H9 (cell line): ENCODE data around the gene TGFBR2. TPM values are rescaled to one million over a fixed set of nuclear protein-coding genes. Genes with fewer than 3 reads are reported as not detected.
A peak's percentile ranks its signal among the peaks of the same experiment; 100 is the strongest.

Source experiments
- DNase-seq: peaks from one replicate; pipeline ENCODE4 v3.0.0-alpha.2; 2017
- H2AFZ ChIP-seq: one replicate; pipeline ENCODE4 v1.6.1; 2013; ENCODE audit warnings: mild to moderate bottlenecking, low read length, control low read depth, moderate library complexity
- H2AK5ac ChIP-seq: 2 replicates; pipeline ENCODE4 v1.6.1; 2013; ENCODE audit warnings: low read length, control low read depth, mixed read lengths; ENCODE audit not compliant: insufficient read length
- H2BK120ac ChIP-seq: one replicate; pipeline ENCODE4 v1.6.1; 2013; ENCODE audit warnings: low read depth, mild to moderate bottlenecking, low read length, control low read depth, inconsistent platforms; ENCODE audit not compliant: poor library complexity, severe bottlenecking
- H2BK12ac ChIP-seq: 2 replicates; pipeline ENCODE4 v1.6.1; 2013; ENCODE audit warnings: low read length, control low read depth, mixed read lengths, low read depth; ENCODE audit not compliant: insufficient read length
- H2BK15ac ChIP-seq: 2 replicates; pipeline ENCODE4 v1.6.1; 2013; ENCODE audit warnings: low read depth, low read length, control low read depth
- H2BK20ac ChIP-seq: one replicate; pipeline ENCODE4 v1.6.1; 2013; ENCODE audit warnings: low read depth, mild to moderate bottlenecking, low read length, control low read depth, inconsistent platforms; ENCODE audit not compliant: poor library complexity, severe bottlenecking
- H2BK5ac ChIP-seq: 2 replicates; pipeline ENCODE4 v1.6.1; 2013; ENCODE audit warnings: low read length, control low read depth, mixed read lengths; ENCODE audit not compliant: insufficient read length
- H3K14ac ChIP-seq: 2 replicates; pipeline ENCODE4 v1.6.1; 2013; ENCODE audit warnings: low read length, control low read depth; ENCODE audit not compliant: insufficient read depth
- H3K18ac ChIP-seq: 2 replicates; pipeline ENCODE4 v1.6.1; 2013; ENCODE audit warnings: low read depth, mild to moderate bottlenecking, mixed read lengths, low read length, control low read depth; ENCODE audit not compliant: insufficient read length
- H3K23ac ChIP-seq: 2 replicates; pipeline ENCODE4 v1.6.1; 2013; ENCODE audit warnings: low read length, control low read depth, mixed read lengths, low read depth; ENCODE audit not compliant: insufficient read length
- H3K23me2 ChIP-seq: 2 replicates; pipeline ENCODE4 v1.6.1; 2013; ENCODE audit warnings: low read depth, mild to moderate bottlenecking, mixed read lengths, low read length, control low read depth; ENCODE audit not compliant: insufficient read length, poor library complexity, severe bottlenecking
- H3K27ac ChIP-seq: 2 replicates; pipeline ENCODE4 v1.5.1; 2013; ENCODE audit warnings: low read length, control low read depth, mixed read lengths, low read depth; ENCODE audit not compliant: insufficient read length
- H3K27me3 ChIP-seq: 2 replicates; pipeline ENCODE4 v1.6.1; 2013; ENCODE audit warnings: low read length, control low read depth, inconsistent platforms; ENCODE audit not compliant: insufficient read depth
- H3K4ac ChIP-seq: 2 replicates; pipeline ENCODE4 v1.6.1; 2013; ENCODE audit warnings: low read depth, mild to moderate bottlenecking, control low read depth, inconsistent platforms, low read length, moderate library complexity
- H3K4me1 ChIP-seq: 2 replicates; pipeline ENCODE4 v1.6.1; 2013; ENCODE audit warnings: low read length, control low read depth, inconsistent platforms; ENCODE audit not compliant: insufficient read depth
- H3K4me2 ChIP-seq: 2 replicates; pipeline ENCODE4 v1.6.1; 2013; ENCODE audit warnings: low read length, control low read depth, mixed read lengths; ENCODE audit not compliant: insufficient read length, insufficient read depth
- H3K56ac ChIP-seq: 2 replicates; pipeline ENCODE4 v1.6.1; 2013; ENCODE audit warnings: low read depth, mild to moderate bottlenecking, mixed read lengths, low read length, control low read depth; ENCODE audit not compliant: insufficient read length
- H3K79me1 ChIP-seq: 2 replicates; pipeline ENCODE4 v1.6.1; 2013; ENCODE audit warnings: low read depth, mild to moderate bottlenecking, moderate library complexity, low read length, control low read depth, inconsistent platforms; ENCODE audit not compliant: insufficient read depth, poor library complexity, severe bottlenecking
- H3K79me2 ChIP-seq: 2 replicates; pipeline ENCODE4 v1.6.1; 2013; ENCODE audit warnings: low read length, control low read depth, inconsistent platforms; ENCODE audit not compliant: insufficient read depth
- H3K9ac ChIP-seq: 2 replicates; pipeline ENCODE4 v1.6.1; 2013; ENCODE audit warnings: low read length, control low read depth, mixed read lengths; ENCODE audit not compliant: insufficient read length; ENCODE audit errors: extremely low read depth
- H3K9me3 ChIP-seq: one replicate; pipeline ENCODE4 v1.6.1; 2013; ENCODE audit warnings: low read depth, low read length, inconsistent platforms; ENCODE audit not compliant: control insufficient read depth
- H3T11ph ChIP-seq: one replicate; pipeline ENCODE4 v1.6.1; 2013; ENCODE audit warnings: mild to moderate bottlenecking, low read length, control low read depth, inconsistent platforms
- H4K20me1 ChIP-seq: one replicate; pipeline ENCODE4 v1.6.1; 2013; ENCODE audit not compliant: control insufficient read depth, insufficient read length, insufficient read depth
- H4K5ac ChIP-seq: 2 replicates; pipeline ENCODE4 v1.6.1; 2013; ENCODE audit warnings: low read depth, mild to moderate bottlenecking, mixed read lengths, low read length, control low read depth; ENCODE audit not compliant: insufficient read length
- H4K8ac ChIP-seq: replicated peaks from 2 replicates; pipeline ENCODE4 v1.6.1; 2013; ENCODE audit warnings: low read length, control low read depth, mixed read lengths, low read depth; ENCODE audit not compliant: insufficient read length
- H4K91ac ChIP-seq: 2 replicates; pipeline ENCODE4 v1.6.1; 2013; ENCODE audit warnings: low read depth, mild to moderate bottlenecking, moderate library complexity, mixed read lengths, low read length, control low read depth; ENCODE audit not compliant: insufficient read length
- H3K27ac Mint-ChIP-seq, 3 experiments: 2 replicates in 2 of 3; 3 replicates in 1 of 3; pipeline ENCODE4 v1.8.0; 2020 to 2021; ENCODE audit warnings: mixed read lengths in 3 of 3, mild to moderate bottlenecking in 1 of 3, moderate library complexity in 1 of 3
- H3K27me3 Mint-ChIP-seq: 2 replicates; pipeline ENCODE4 v1.8.0; 2021; ENCODE audit warnings: low read depth, mild to moderate bottlenecking, moderate library complexity, mixed read lengths
- H3K36me3 Mint-ChIP-seq, 3 experiments: 2 replicates in 2 of 3; 3 replicates in 1 of 3; pipeline ENCODE4 v1.8.0; 2020 to 2021; ENCODE audit warnings: low read depth in 3 of 3, mixed read lengths in 3 of 3; ENCODE audit not compliant: insufficient read depth in 1 of 3
- H3K4me1 Mint-ChIP-seq, 2 experiments: 2 replicates each; pipeline ENCODE4 v1.8.0; 2020; ENCODE audit warnings: mixed read lengths in 2 of 2
- H3K4me3 Mint-ChIP-seq, 2 experiments: 2 replicates in 1 of 2; 3 replicates in 1 of 2; pipeline ENCODE4 v1.8.0; 2020 to 2021; ENCODE audit warnings: mild to moderate bottlenecking in 2 of 2, mixed read lengths in 2 of 2, moderate library complexity in 1 of 2
- H3K9me3 Mint-ChIP-seq, 2 experiments: 2 replicates in 1 of 2; 3 replicates in 1 of 2; pipeline ENCODE4 v1.8.0; 2020; ENCODE audit warnings: mild to moderate bottlenecking in 2 of 2, mixed read lengths in 2 of 2, moderate library complexity in 1 of 2
- CTCF ChIP-seq: fragments of 200-600 bp; sonication (generic); conservative IDR thresholded peaks from 3 replicates; pipeline ENCODE4 v1.8.0; 2021; ENCODE audit warnings: antibody characterized with exemption, mild to moderate bottlenecking
- WGBS: extraction: QIAGEN DNeasy Blood & Tissue Kit; methylation state at CpG from one replicate; pipeline ENCODE4 v1.1.7; 2013; ENCODE audit warnings: missing lambda C conversion rate, low lambda C conversion rate, mixed read lengths; ENCODE audit not compliant: insufficient read length; ENCODE audit errors: extremely low coverage; 5-methylcytosine and 5-hydroxymethylcytosine counted together
- total RNA-seq: library from RNA; stranded (reverse); gene quantifications from 2 replicates; pipeline ENCODE4 v1.2.1, GENCODE V29; 2021

TGFBR2 gene
- total RNA-seq, 1 experiment from 2014 or later: 10.6 TPM

- H3K4ac ChIP-seq: no peak overlapping the region
- DNase-seq: no peak
- no peak overlapping the region for H2AFZ ChIP-seq
- no peaks in the 10 kb centered on the region for H3K9me3 ChIP-seq
- no peak overlapping the region for H4K8ac ChIP-seq
- no peak overlapping the region for H4K91ac ChIP-seq
- no peak overlapping the region for H2BK20ac ChIP-seq
- no peak overlapping the region for H2BK120ac ChIP-seq
- H3K14ac ChIP-seq: no peak overlapping the region
- H3K27me3 ChIP-seq: no peaks in the 10 kb centered on the region
- no peak overlapping the region for H2AK5ac ChIP-seq
- no peak overlapping the region for H2BK5ac ChIP-seq
- no peak for TF ChIP-seq CTCF
- H4K5ac ChIP-seq: no peak overlapping the region
- Mint-ChIP-seq H3K36me3 (peaks cover 25 to 36% (median 26%) of the 10 kb centered on the region in 3 experiments), H3K4me1 (peaks cover 10 to 12% of the 10 kb centered on the region in 2 experiments), H3K9me3 (no peaks in the 10 kb centered on the region), H3K27ac (peak overlapping the region in 1 of 3 experiments; percentile 37; a peak in 1 of 7 replicates), H3K27me3 (no peaks in the 10 kb centered on the region), H3K4me3 (no peak overlapping the region)
- no peak overlapping the region for H2BK15ac ChIP-seq
- H3K23ac ChIP-seq: no peak overlapping the region
- no peak overlapping the region for H3K9ac ChIP-seq
- H3K4me1 ChIP-seq: peaks cover 7% of the 10 kb centered on the region; the same call in 1 of the 2 replicates
- no peak overlapping the region for H3K27ac ChIP-seq
- H2BK12ac ChIP-seq: no peak overlapping the region
- WGBS: no CpG with 5 or more reads among the region's 7 CpGs
- H3K4me2 ChIP-seq: no peak overlapping the region
- peaks cover 11% of the 10 kb centered on the region; the same call in 1 of the 2 replicates for H3K79me2 ChIP-seq
- no peaks in the 10 kb centered on the region for H3K23me2 ChIP-seq
- H3K56ac ChIP-seq: no peak overlapping the region
- H3K18ac ChIP-seq: no peak overlapping the region
- H4K20me1 ChIP-seq: no peaks in the 10 kb centered on the region
- no peaks in the 10 kb centered on the region for H3K79me1 ChIP-seq
- H3T11ph ChIP-seq: no peak overlapping the region
Measured at GRCh38 chr3:30643763-30644462, 37.5 kb downstream of the TGFBR2 start.
